PFSK-1 (cell line): ENCODE data around the gene ZBED4.

Experiments used
- FOXP2 ChIP-seq: optimal IDR thresholded peaks from 2 replicates; pipeline ENCODE3; 2011; ENCODE audit warnings: borderline replicate concordance, control low read depth, inconsistent platforms; ENCODE audit not compliant: insufficient read depth; ENCODE audit errors: extremely low read length, extremely low read depth
- SIN3A ChIP-seq: IDR thresholded peaks from 2 replicates; pipeline ENCODE4 v1.6.1; 2012; ENCODE audit warnings: mild to moderate bottlenecking, low read length, moderate library complexity, borderline replicate concordance; ENCODE audit not compliant: insufficient read depth
- TAF1 ChIP-seq: IDR thresholded peaks from 2 replicates; pipeline ENCODE4 v1.6.1; 2012; ENCODE audit warnings: low read length, control low read depth, borderline replicate concordance; ENCODE audit not compliant: insufficient read depth

DNA sequence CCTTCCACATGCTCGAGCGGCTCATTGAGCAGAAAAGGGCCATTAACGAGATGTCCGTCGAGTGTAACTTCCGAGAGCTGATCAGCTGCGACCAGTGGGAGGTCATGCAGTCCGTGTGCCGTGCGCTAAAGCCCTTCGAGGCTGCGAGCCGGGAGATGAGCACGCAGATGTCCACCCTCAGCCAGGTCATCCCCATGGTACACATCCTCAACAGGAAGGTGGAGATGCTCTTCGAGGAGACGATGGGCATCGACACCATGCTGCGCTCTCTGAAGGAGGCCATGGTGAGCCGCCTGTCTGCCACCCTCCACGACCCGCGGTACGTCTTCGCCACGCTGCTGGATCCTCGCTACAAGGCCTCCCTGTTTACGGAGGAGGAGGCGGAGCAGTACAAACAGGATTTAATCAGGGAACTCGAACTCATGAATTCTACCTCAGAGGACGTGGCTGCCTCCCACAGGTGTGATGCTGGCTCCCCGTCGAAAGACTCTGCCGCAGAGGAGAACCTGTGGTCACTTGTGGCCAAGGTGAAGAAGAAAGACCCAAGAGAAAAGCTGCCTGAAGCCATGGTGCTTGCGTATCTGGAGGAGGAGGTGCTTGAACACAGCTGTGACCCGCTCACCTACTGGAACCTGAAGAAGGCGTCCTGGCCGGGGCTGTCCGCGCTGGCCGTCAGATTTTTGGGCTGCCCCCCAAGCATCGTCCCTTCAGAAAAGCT is 32.9 kb downstream of the ZBED4 start:
- TF ChIP-seq FOXP2 (no peak), SIN3A (no peak), TAF1 (no peak)
